NCI-H446 (cell line): ENCODE data around the gene CPT2.
"Not testable (repeated sequence)": the region's sequence is repeated elsewhere in the genome, so short reads cannot be mapped to it uniquely, and the experiment has no call there.

Source experiments
- DNase-seq, 2 experiments: peaks; one replicate each; lab custom pipeline; 2025; lab: John Stamatoyannopoulos, UW

CPT2 gene

DNA sequence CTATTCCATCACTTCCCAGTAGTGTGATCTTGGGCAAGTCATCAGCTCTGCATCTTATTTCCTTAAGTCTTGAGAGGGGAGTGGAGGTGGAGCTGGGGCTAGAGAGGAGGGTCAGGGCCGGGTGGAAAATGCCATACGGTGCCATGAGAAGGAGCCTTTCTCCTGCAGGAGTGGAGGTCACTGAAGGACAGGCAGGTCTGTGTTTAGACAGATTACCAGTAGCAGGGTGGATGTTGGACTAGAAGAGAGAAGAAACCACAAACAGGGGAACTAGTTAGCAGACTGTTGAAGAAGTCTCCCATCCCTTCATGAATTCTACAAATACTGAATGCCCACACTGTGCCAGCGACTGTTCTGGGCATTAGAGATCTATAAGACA, 13.9 kb upstream of the CPT2 start:
- no peak for DNase-seq

DNA sequence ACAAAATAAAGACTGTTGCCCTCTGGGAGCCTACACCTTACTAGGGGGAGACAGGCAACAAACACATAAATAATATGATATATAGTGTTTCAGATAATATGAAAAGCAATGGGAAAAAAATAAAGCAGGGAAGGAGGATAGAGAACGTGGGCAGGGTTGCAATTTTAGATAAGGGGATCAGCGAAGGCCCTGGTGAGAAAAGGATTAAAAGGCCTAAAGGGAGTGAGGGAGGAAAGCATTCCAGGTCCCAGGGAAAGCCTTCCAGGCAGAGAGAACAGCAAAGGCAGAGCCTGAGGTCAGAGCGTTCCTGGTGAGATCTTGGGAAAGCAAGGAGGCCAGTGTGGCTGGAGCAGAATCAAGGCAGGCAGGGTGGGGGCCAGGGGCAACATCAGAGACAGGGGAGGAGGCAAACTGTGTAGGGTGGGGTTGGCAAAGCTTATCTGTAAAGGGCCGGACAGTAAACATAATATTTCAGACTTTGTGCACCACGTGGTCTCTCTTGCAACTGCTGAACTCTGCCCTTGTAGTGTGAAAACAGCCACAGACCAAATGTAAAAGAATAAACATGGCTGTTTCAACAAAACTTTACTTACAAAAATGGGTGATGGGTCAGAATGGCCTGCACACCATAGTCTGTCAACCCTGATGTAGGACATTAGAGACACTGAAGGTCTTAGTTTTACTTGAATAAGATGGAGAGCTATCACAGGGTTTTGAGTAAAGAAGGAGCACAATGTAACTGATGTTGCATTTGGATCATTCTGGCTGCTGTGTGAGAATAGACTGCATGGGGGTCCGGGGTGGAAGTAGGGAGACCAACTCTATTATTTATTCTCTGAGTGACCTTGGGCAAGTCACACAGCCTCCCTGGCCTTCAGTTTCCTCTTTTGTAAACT, 13.3 kb upstream of the CPT2 start:
- DNase-seq, result no peak

DNA sequence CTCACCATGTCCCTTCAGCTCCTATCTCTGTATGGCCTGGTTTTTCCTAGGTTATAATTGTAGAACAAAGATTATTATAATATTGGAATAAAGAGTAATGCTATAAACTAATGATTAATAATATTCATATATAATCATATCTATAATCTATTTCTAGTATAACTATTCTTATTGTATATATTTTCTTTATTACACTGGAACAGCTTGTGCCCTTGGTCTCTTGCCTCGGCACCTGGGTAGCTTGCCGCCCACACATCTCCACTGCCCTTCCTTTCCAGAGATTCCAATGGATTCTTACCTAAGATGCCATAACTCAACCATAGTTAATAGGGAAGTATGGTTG, 10.7 kb upstream of the CPT2 start:
- DNase-seq, result not testable (repeated sequence)

DNA sequence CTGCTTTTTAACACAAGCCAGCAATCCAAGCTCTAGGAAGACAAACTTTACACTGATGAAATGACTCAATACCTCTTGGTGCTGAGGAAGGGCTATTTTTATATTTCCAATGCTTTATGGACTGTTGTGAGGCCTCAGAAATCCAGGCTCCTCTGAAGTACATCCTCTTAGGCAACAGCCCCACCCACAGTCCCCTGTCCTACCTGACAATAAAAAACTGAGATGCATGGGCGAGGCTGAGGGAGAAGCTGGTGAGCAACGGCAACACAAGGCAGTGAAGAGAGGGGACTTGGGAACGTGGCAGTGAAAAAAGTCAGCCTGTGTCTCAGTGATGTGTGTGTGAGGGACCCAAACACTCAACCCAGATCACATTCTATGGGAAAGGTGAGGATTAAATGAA, 10.1 kb upstream of the CPT2 start:
- DNase-seq, result no peak

DNA sequence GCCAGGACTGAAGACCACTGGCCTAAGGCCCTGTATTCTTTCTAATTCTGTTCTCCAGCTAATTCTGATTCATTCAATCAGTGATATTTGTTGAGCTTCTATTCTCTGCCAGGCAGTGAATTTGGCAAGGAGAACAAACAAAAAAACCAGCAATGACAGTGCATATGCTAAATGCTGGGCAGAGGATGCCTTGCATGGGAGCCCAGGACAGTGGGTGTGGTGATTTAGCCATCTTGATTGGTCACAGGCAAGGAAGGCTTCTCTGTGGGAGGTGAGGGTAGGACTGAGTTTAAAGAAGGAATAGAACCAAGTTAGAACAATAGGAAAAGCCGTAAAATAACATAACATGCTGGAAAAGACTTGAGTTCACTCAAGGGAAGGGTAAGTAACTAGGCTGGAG, 9.2 kb upstream of the CPT2 start:
- DNase-seq, result no peak

DNA sequence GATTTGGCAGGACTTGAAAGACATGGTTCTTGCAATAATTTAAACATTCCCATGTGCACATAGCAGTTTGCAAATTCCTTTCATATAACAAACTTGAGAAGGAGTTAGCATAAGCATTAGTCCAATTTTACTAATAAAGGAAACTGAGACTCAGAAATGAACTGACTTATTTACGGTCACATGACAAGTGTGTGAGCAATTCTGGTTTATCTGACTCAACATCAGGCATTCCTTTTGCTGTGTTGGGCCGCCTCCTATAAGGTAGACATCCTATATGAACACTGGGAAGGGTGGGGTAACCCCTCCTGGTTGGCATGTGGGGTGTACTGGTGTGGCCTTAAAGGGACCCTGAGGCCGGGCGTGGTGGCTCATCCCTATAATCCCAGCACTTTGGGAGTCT, 8.5 kb upstream of the CPT2 start:
- DNase-seq, result no peak

DNA sequence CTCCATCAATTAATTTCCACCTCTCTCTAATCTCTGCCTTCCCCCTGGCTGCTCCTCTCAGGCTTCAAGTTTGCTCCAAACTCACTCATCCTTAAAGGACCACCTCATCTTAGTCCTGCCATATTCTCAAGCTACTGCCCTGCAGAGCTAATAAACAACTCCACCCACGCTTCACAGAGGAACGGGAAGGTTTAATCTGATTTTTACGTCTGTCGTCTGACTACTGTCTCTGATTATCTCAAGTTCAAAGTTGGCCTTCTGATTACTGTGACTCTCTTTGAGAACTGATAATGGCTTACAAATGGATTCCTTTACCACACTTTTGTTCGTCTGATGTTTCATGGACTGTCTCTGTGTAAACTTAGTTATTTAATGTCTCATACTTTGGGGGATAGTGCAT, 7.6 kb upstream of the CPT2 start:
- no peak for DNase-seq

DNA sequence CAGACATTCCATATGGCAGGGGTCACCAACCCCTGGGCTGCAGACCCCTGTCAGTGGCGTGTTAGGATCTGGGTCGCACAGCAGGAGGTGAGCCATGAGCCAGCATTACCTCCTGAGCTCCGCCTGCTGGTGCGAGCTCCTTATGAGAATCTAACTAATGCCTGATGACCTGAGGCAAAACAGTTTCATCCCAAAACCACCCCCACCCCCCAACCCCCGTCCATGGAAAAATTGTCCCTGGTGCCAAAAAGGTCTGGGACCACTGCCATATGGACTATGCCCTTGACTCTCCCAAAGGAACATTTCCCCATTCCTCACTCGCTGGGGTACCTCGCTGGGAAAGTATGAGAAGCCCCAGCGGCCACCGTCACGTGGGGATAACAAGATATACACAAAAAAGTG, 6.4 kb upstream of the CPT2 start:
- no peak for DNase-seq

DNA sequence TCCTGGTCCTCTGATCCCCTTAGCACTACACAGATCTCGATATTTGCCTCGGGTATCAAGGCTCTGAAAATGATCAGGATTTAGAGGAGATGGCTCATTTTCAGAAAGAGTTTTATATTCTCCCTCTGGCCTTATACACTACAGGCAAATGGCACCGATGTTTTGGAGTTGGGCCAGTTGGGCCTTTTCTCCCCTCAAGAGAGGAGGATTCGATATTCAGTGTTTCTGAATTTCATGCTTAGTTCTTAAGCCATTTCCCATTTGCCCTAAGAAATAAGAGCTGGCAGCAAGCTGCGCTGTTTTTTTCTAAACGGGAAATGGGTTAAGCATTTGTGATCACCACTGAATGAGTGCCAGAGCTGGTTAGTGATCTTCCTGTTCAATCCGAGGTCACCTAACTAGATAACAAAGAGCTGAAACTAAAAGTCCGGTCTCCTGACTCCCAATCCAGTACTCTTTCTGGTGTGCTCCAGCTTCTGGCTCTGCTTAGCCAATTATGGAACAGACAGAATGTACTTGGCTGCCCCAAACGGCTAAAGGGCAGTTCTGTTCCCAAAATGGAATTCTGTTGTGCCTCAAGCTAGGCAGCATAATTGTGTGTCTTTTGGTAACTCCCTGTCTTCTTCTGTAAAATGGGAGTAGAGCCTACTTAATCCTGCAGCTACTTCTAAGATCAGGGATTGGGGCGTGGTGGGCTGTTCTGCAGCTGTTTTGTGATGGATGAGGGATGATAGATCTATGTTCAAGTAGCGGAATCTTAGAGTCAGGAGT, 1.2 kb upstream of the CPT2 start:
- no peak for DNase-seq

DNA sequence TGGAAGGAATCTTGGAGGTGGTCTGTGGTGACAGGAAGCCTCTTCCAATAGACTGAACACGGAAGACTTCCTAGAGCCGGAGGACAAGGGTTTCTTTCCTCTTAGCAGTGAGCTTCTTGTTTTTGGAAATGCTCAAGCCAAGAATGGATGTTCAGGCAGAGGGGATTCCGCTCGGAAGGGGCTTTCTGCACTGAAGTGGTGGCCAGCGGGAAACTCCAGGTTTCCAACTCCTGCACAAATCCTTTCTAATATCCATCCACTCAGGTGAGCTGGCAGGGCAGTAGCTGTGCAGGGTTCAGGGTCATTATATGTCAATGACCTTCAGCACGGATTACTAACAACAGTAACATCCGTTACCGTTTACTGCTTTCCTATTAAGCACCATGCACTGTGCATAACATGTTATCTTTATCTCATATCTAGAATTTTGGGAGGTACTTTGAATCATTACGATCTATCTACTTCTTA, 573 bp upstream of the CPT2 start:
- no peak for DNase-seq

DNA sequence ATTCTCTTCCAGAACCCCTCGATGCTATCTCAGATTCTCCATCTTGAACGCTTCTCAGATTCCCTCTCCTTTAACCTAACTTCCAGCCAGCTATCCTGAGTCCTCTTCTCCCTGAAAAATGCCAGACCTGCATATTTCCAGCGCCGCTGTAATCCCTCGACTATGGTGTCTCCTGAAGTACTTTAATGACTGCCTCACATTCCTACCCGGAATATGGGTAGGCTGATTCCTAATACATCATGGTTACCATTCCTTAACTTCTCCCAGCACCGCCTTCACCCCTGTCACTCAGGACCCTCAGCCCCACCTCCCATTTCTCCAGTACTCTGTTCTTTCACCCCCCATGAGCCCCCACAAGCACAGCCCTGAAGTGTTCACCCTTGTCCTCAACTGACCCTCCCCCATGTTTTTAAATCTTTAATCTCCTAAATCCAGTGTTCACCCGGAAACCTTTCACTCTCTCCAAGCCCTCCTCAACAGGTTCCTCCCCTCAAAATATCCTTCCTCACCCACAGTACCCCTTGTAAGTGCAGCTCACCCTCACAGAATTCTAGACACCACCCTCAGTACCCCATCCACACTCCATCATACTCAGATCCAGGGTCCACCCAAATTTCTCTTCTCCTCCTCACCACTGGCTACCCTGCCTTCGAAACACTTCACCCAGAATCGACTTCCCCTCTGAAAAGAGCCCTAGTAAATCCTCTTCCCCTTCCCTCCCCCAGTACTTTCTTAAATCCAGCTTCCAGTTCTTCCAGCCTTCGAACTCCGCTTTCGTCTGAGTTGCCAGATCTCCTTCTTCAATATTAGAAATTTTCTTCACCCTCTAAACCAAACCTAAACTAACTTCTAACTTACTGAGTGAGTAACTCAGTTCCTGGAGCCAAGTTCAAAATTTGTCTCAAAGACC, 922 bp downstream of the CPT2 start:
- DNase-seq, result no peak

DNA sequence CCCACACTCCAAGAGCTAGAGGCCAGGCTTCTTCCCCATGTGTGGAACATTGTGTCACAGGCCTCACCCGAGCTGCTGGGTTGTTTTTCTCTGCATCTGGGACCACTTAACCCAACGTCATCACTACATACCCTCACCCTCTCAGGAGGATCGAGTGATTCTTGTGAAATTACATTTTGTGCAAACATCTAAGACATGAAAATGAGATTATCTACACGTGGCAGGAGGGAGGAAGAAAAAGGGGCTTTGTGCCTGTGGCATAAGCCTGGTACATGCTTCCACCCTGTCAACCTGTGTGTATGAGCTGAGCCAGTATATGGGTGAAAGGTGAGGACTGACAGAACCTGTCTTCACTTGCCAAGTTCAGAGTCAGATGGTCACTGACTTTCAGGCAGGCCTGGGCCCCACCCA, 1.6 kb downstream of the CPT2 start:
- no peak for DNase-seq

DNA sequence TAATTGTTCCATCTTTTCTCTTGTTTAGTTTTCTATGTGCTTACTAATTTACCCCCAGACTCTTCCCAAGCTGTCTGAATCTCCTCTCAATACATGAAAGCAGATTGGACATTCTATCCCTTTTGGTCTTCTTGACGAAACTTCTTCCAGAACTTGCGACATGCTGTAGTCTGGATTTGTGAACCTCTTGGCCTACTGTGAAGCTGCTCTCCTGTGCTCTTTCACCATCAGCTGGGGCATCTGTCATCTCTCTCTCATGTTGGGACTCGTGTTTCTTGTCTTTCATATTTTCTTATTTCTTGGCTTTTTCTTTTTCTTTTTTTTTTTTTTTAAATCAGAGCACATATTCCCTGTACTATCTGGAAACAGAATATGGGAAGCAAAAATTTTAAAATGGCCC, 6.8 kb downstream of the CPT2 start:
- no peak for DNase-seq

DNA sequence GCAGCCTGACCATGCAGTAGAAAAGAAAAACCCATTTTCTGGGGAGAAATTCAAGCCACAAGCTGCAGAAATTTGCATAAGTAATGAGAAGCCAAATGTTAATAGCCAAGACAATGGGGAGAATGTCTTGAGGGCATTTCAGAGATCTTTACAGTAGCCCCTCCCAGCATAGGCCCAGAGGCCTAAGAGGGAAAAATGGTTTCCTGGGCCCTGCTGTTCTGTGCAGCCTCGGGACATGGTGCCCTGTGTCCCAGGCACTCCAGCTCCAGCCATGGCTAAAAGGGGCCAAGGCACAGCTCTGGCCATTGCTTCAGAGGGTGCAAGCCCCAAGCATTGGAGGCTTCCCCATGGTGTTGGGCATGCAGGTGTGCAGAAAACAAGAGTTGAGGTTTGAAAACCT, 8.9 kb downstream of the CPT2 start:
- DNase-seq, result not testable (repeated sequence)

DNA sequence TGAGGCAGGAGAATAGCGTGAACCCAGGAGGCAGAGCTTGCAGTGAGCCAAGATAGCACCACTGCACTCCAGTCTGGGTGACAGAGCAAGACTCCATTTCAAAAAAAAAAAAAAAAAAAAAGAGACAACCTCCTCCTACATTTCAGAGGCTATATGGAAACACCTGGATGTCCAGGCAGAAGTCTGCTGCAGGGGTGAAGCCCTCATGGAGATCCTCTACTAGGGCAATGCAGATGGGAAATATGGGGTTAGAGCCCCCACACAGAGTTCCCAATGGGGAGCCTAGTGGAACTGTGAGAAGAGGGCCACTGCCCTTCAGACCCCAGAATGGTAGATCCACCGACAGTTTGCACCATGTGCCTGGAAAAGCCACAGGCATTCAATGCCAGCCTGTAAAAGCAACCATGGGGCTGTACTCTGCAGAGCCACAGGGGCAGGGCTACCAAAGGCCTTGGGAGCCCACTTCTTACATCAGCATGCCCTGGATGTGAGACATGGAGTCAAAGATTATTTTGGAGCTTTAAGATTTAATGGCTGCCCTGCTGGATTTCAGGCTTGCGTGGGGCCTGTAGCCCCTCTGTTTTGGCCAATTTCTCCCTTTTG, 9.6 kb downstream of the CPT2 start:
- DNase-seq, result not testable (repeated sequence)

DNA sequence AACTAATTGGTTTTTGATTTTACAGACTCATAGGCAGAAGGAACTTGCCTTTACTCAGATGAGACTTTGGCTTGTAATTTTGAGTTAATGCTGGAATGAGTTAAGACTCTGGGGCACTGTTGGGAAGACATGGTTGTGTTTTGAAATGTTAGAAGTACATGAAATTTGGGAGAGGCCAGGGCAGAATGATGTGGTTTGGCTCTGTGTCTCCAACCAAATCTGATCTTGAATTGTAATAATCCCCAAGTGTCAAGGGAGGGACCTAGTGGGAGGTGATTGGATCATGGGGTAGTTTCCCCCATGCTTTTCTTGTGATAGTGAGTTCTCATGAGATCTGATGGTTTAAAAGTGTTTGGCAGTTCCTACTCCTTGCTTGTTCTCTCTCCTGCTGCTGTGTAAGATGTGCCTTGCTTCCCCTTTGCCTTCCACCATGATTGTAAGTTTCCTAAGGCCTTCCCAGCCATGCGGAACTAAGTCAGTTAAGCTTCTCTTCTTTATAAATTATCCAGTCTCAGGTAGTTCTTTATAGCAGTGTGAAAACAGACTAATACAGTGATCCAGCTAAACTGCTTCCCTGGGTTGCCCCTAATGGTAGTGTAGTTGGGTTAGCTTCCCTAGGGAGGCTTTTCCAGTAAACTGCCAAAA, 10.2 kb downstream of the CPT2 start:
- no peak for DNase-seq

DNA sequence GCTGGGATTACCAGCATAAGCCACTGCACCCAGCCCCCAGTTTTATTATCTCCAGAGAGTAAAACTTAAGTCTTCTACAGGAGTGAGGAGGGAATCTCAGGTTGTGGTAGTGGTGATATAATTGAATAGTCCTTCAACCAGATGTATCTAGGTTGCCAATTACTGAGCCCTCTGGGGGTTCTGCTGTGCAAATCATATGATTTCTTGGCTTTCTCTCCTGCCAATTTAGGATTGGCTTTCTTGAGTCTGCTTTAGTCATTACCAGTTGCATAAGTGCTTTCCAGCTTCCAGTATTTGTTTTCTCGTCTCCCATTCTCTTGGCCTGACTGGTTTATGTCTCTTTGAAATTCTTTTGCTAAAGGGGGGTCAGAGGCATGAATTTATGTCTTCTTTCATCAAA, 11.1 kb downstream of the CPT2 start:
- no peak for DNase-seq

DNA sequence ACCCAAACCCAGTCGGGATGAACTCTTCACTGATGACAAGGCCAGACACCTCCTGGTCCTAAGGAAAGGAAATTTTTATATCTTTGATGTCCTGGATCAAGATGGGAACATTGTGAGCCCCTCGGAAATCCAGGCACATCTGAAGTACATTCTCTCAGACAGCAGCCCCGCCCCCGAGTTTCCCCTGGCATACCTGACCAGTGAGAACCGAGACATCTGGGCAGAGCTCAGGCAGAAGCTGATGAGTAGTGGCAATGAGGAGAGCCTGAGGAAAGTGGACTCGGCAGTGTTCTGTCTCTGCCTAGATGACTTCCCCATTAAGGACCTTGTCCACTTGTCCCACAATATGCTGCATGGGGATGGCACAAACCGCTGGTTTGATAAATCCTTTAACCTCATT, 13.7 kb downstream of the CPT2 start:
- no peak for DNase-seq

DNA sequence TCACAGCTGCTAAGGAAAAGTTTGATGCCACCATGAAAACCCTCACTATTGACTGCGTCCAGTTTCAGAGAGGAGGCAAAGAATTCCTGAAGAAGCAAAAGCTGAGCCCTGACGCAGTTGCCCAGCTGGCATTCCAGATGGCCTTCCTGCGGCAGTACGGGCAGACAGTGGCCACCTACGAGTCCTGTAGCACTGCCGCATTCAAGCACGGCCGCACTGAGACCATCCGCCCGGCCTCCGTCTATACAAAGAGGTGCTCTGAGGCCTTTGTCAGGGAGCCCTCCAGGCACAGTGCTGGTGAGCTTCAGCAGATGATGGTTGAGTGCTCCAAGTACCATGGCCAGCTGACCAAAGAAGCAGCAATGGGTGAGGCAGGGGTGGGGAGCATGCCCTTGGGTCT, 14.3 kb downstream of the CPT2 start:
- DNase-seq, result no peak

DNA sequence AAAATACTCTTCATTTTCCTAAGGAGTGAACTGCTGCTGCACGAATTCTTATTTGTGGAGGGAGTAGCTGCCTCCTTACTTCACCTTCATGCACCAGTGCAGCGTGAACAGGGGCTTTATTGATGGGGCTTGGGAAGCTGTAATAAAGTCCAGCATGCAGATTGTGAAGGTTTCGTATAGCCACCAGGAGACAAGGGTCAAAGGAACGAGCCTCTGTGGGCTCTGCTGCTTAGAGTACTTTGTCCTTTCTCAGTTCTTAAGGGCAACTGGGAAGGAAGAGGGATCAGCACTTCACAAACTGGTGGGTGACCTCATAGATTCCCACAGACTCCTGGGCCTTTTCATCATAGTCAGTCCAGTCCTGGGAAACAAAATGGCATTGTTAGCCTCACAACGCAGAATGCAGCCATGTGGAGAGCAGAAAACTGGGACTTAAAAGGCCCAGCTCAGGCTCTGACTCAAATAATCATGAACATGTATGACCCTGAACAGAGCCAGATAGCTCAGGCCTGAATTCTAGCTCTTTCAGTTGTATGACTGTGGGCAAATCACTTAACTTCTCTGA, 17.8 kb downstream of the CPT2 start:
- no peak for DNase-seq

DNA sequence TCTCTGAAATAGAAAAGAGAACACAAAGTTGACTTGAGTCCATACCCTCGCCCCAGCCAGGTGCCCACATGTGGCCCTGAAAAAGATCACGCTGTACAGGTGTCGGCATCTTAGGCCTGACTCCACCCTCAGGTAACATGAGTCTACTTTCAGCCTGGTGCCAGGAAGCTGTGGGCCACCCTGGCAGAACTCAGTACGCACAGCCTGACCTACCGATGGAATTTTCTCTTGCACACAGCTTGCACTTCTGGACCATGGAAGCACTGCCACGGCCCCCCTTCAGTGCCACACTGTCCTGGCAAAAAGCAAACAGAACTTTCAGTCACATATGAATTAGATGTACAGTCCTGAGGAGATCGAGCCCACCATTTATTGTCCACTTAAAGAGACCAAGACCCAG, 21.6 kb downstream of the CPT2 start:
- DNase-seq, result no peak
